GM19463 (cell line): ENCODE measurements around the gene LIN54.
A peak's percentile ranks its signal among the peaks of the same experiment; 100 is the strongest.

Experiments used
- ATAC-seq: cut with Tn5 transposase; IDR thresholded peaks from one replicate; pipeline ENCODE4 v1.9.1; 2021; ENCODE audit warnings: mild to moderate bottlenecking, moderate library complexity; ENCODE audit not compliant: unreplicated experiment

LIN54 gene

DNA sequence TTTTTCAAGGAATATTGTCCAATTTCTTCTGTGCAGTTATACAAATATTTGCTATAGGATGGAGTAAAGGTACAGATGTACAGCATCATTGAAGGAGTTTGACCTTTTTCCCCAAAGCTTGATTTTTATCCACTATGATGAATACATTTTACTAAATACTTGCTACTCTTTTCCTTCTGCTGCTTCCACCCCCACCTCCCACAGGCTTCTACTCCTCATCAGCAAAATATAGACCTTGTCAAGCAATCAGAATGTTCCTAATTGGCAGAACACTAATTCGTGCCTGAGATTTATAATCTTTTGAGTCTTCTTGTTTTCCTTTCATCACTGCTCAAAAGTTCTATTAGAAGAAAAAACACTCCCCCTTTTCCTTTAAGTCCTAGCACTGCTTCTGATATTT is 113.9 kb downstream of the LIN54 start:
- ATAC-seq, result no peak

DNA sequence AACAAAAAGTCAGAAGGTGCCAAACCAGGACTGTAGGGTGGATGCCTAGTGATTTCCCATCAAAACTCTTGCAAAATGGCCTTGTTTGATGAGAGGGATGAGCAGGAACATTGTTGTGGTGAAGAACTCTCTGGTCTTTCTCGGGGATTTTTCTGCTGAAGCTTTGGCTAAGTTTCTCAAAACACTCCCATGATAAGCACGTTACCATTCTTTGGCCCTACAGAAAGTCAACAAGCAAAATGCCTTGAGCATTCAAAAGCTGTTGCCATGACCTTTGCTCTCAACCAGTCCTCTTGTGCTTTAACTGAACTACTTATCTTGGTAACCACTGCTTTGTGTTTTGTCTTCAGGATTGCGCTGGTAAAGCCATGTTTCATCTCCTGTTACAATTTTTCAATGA is 116.7 kb downstream of the LIN54 start:
- ATAC-seq, result no peak

DNA sequence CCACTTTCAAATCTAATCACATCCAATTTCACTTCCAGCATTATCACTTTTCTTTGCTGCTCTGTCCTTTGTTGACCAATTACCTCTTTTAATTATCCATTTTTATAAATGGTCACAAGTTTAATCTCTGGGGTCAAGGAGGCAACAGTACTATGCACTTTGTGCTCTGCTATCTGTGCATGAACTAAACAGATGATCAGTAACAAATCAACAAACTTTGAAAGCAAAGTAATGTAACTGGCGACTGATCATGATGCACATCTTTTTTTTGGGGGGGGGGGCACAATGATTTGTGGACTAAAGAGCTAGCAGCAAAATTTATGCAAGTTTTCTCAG is 118.2 kb downstream of the LIN54 start:
- no peak for ATAC-seq

DNA sequence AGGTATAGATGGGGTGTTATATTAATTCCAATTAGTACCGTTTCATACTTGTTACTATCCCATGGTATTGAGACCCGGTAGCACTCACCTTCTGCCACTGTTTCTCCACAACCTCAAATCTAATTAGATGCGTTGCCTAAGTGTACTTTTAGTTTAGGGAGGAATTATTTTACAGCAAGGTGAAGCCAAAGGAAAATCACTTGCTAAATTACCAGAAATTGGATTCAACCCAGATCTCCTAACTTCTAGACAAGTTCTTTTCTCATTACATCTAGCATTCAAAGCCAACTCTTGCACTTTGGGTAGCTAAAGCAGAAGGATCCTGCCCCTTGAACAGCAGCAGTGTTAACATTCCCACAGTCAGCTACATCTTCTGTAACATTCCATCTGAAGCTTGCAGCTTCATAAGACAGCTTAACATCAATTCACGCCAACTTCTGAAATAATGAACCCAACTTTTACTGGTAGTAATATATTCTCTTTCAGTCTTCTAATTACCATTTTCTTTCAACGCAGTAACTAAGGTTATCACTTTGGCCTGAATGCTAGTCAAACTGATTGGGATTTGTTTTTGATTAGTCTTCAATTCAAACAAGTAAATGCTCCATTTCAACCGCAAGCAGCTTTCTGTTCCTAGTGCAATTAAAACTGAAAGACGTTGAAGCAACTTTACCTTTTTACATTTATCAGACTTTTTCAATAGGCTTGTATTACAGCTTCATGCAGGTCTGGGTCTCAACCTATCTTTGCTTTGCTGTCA is 118.7 kb downstream of the LIN54 start:
- no peak for ATAC-seq

DNA sequence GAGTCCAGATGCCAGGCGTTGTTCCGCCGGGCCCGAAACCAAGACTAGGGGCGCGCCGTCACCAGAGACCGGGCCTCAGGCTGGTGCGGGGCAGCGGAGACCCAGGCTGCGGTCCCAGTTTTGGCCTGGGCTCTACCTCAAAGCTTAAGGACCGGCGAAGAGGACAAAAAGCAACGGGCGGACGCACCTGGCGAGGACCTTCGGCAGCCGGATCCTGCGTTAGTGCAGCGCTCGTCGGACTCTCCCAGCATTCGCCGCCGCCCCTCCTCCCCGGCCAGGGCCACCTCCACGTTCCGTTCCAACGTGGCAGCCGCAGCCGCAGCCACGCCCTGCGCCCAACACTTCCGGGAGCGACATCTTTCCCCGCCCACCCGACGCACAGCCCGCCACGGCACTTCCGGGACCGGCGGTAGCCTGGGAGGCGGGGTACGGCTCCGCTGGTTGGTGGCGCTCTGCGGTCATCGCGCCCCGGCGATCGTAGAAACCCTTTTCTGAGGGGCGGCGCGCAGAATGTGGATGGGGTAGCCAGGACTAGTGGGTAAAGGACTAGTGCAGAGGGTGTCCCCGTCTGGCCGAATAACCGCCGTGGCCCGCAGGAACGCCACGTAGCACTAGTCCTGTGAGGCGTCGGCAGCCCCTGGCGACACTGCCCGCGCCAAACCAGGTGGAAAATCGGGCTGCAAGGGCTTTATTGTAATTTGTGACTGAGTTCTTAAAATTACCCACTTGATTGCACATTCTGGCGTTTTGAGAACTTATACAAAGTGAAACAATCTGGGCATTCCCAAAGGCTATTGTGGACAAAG is 119.5 kb downstream of the LIN54 start, which contains the start of gene SEC31A:
Gene SEC31A, minus strand, starts transcription at position 253 of the 806 bp plus-strand sequence. CDS start 9,217 bp downstream, outside the sequence.
- peak; percentile 91 for ATAC-seq

DNA sequence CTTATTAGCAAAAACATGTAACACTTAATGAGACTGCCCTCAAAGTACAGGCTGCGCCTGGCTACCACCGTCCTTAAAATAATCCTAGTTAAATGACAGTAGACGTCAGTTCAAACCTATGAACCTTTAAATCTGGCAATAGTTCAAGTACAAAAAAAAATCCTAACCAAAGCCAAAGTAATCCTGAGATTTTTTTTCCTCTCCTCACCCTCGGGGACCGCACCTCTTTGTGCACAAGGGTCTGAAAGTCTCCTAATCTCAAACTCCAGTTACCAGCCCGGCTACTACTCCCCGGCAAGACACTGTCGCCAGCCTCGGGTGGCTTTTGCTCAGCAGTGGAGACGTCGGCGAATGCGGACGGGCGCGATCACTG is 120.1 kb downstream of the LIN54 start:
- ATAC-seq, result no peak

DNA sequence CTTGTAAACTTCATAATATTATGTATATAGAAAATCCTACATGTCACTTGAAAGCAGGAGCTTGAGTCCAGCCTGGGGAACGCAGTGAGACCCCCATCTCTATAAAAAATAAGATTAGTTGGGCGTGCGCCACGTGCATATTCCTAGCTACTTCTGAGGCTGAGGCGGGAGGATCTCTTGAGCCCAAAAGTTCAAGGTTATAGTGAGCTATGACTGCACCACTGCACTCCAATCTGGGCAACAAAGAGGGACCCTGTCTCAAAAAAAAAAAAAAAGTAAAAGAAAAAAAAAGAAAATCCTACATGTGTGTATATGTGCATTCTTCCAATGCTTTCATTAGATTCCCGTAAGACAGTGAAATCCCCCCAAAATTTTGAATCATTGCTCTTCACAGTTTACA is 121.3 kb downstream of the LIN54 start:
- ATAC-seq, result no peak

DNA sequence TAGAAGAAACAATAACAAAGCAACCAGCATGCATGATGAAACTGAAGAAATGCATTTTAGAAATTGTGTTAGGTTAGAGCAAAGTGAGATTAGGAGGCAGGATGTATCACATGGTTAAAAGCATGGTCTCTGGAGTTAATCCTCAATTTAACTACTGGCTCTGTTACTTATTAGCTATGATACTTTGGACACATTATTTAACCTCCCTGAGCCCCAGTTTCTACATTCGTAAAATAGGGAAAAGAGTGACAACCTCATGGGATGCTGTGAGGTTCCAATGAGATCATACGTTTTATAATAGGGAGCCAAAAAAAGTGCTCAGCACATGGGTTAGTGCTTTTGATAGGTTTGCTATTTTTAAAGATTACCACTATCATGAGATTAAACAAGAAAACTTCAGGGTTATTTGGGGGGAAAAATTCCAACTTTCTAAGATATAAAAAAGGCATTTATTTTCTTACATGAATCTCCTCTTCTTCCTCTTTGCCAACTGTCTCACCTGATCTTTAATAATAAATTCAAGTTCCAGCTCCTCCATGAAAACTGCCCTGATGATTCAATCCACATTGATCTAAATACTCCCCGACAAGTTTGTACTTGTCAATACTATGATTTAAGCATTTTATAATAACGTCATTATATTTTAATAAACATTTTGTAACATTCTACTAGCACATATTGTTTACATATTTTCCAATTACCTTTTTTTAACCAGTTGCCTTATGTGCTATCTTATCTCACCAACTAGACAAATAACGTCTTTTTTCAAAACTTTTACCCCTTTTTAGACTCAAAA is 124.3 kb downstream of the LIN54 start:
- ATAC-seq, result no peak

DNA sequence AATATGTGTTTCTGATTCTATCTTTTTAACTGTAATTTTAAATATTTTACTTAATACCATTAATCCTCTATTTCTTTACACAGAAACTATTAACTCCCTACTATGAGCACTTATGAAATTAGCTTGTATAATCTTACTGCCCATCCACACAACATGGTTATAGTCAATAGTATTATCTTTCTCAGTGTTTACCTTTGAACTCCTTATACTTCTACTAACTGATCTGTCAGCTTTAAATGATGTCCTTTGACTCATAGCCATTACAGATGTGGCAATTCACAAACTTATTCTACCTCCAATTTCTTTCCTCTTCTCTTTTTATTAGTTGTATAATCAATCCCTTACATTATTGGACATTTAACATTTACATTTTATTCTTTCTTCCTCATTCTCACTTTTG is 125.2 kb downstream of the LIN54 start:
- no peak for ATAC-seq
